A549 (cell line): ENCODE measurements around the gene GLB1L. TPM values are rescaled to one million over a fixed set of nuclear protein-coding genes. Genes with fewer than 3 reads are reported as not detected.

Experiments used
- ATAC-seq, 2 experiments: fragments of 200-7000 bp in 1 of 2; fragments of >200 bp in 1 of 2; cut with Nextera tagmentation in 1 of 2; cut with Tn5 transposase in 1 of 2; 3 replicates each; pipeline versions ENCODE4 v1.8.0 to v1.9.1; 2018 to 2020; ENCODE audit warnings: mild to moderate bottlenecking in 1 of 2, moderate library complexity in 1 of 2
- CTCF ChIA-PET: fragments of 300-600 bp; sonication (Branson Sonifier 250); formaldehyde crosslinking; extraction: SDS; loops from one replicate; lab custom pipeline; 2021; ENCODE audit warnings: antibody characterized with exemption, inconsistent platforms; lab: Yijun Ruan, JAX
- POLR2A ChIA-PET: fragments of 350-600 bp; formaldehyde crosslinking; extraction: SDS; loops from one replicate; lab custom pipeline; 2021; ENCODE audit warnings: antibody characterized with exemption, inconsistent platforms; lab: Yijun Ruan, JAX
- DNase-seq, 2 experiments: peaks; one replicate each; pipeline versions ENCODE4 v3.0.0 to v3.0.0-alpha.2; 2011 to 2016; ENCODE audit warnings: low read depth in 1 of 2, low spot score in 1 of 2
- FAIRE-seq: peaks from 2 replicates; lab custom pipeline; 2011; peaks lifted over from hg19 to GRCh38; lab: Jason Lieb, UNC
- H3K27ac ChIP-seq, 2 experiments: fragments of >200 bp; sonication (Bioruptor Twin); formaldehyde crosslinking; 3 replicates each; pipeline ENCODE4 v1.5.1; 2016 to 2017
- H3K4me1 ChIP-seq: fragments of >200 bp; sonication (Bioruptor Twin); formaldehyde crosslinking; 3 replicates; pipeline ENCODE4 v1.6.1; 2016
- H3K4me2 ChIP-seq: fragments of >200 bp; sonication (Bioruptor Twin); formaldehyde crosslinking; 3 replicates; pipeline ENCODE4 v1.6.1; 2016
- H3K4me3 ChIP-seq: fragments of >200 bp; sonication (Bioruptor Twin); formaldehyde crosslinking; 3 replicates; pipeline ENCODE4 v1.5.1; 2016
- H3K9me3 ChIP-seq: fragments of >200 bp; sonication (Bioruptor Twin); formaldehyde crosslinking; 3 replicates; pipeline ENCODE4 v1.6.1; 2016
- BHLHE40 ChIP-seq: IDR thresholded peaks from 2 replicates; pipeline ENCODE4 v1.6.1; 2012; ENCODE audit warnings: low read depth, low read length, inconsistent platforms
- CBX2 ChIP-seq: fragments of 200-600 bp; sonication (generic); IDR thresholded peaks from 2 replicates; pipeline ENCODE4 v1.6.1; 2016; ENCODE audit warnings: low read depth, mild to moderate bottlenecking, borderline replicate concordance
- CBX8 ChIP-seq: fragments of 200-600 bp; sonication (generic); IDR thresholded peaks from 2 replicates; pipeline ENCODE4 v1.6.1; 2016
- CEBPB ChIP-seq, 2 experiments: fragments of >200 bp in 1 of 2; sonication (Bioruptor Twin) in 1 of 2; formaldehyde crosslinking in 1 of 2; IDR thresholded peaks; 2 replicates each; pipeline ENCODE4 v1.6.1; 2012 to 2016
- CTCF ChIP-seq: fragments of >200 bp; sonication (Bioruptor Twin); formaldehyde crosslinking; IDR thresholded peaks from 3 replicates; pipeline ENCODE4 v1.5.1; 2016
- EP300 ChIP-seq, 2 experiments: fragments of >200 bp; sonication (Bioruptor Twin); formaldehyde crosslinking; IDR thresholded peaks; 2 replicates in 1 of 2; 3 replicates in 1 of 2; pipeline ENCODE4 v1.6.1; 2016 to 2017
- FOXS1 ChIP-seq: fragments of 250-450 bp; sonication (Bioruptor Pico); IDR thresholded peaks from 2 replicates; pipeline ENCODE4 v1.5.0; 2020; ENCODE audit warnings: mild to moderate bottlenecking, moderate library complexity
- MAZ ChIP-seq: fragments of 150-350 bp; IDR thresholded peaks from 2 replicates; pipeline ENCODE4 v1.6.1; 2014; ENCODE audit warnings: antibody characterized with exemption, low read depth, low read length, borderline replicate concordance
- POLR2AphosphoS2 ChIP-seq: conservative IDR thresholded peaks from 2 replicates; pipeline ENCODE4 v1.6.1; 2012; ENCODE audit warnings: low read length, improper control_type of control experiment, inconsistent platforms
- RAD21 ChIP-seq, 2 experiments: fragments of >200 bp in 1 of 2; sonication (Bioruptor Twin) in 1 of 2; formaldehyde crosslinking in 1 of 2; IDR thresholded peaks in 1 of 2; conservative IDR thresholded peaks in 1 of 2; 2 replicates in 1 of 2; 3 replicates in 1 of 2; pipeline ENCODE4 v1.6.1; 2012 to 2018; ENCODE audit warnings: inconsistent platforms in 1 of 2
- RCOR1 ChIP-seq: fragments of 150-350 bp; IDR thresholded peaks from 2 replicates; pipeline ENCODE4 v1.6.1; 2014; ENCODE audit warnings: antibody characterized with exemption, low read length, low read depth
- RFX5 ChIP-seq: fragments of 450-650 bp; IDR thresholded peaks from 2 replicates; pipeline ENCODE4 v1.7.1; 2014; ENCODE audit warnings: antibody characterized with exemption, mild to moderate bottlenecking, moderate library complexity
- RNF2 ChIP-seq: fragments of 200-600 bp; sonication (generic); IDR thresholded peaks from 2 replicates; pipeline ENCODE4 v1.6.1; 2016; ENCODE audit warnings: low read depth, mild to moderate bottlenecking, antibody characterized with exemption, moderate library complexity, borderline replicate concordance
- SMC3 ChIP-seq: fragments of >200 bp; sonication (Bioruptor Twin); formaldehyde crosslinking; IDR thresholded peaks from 3 replicates; pipeline ENCODE4 v1.6.1; 2018; ENCODE audit warnings: inconsistent platforms
- TFCP2L1 ChIP-seq: fragments of 250-450 bp; sonication (Bioruptor Pico); IDR thresholded peaks from 2 replicates; pipeline ENCODE4 v1.5.0; 2021; ENCODE audit warnings: mild to moderate bottlenecking
- TP53 ChIP-seq: fragments of 250-450 bp; sonication (Bioruptor Pico); IDR thresholded peaks from 2 replicates; pipeline ENCODE4 v1.5.0; 2021; ENCODE audit warnings: mild to moderate bottlenecking, moderate library complexity
- ZFP36 ChIP-seq: fragments of 450-650 bp; IDR thresholded peaks from 2 replicates; pipeline ENCODE4 v1.6.1; 2014; ENCODE audit warnings: borderline replicate concordance; ENCODE audit not compliant: partially characterized antibody
- ZNF302 ChIP-seq: fragments of 250-450 bp; sonication (Bioruptor Pico); IDR thresholded peaks from 2 replicates; pipeline ENCODE4 v1.9.0; 2021; ENCODE audit warnings: inconsistent platforms, mild to moderate bottlenecking, moderate library complexity
- WGBS: methylation state at CpG from one replicate; pipeline ENCODE4 v1.1.6; 2017; ENCODE audit errors: missing lambda C conversion rate; 5-methylcytosine and 5-hydroxymethylcytosine counted together
- polyA plus RNA-seq, 4 experiments: library from polyadenylated mRNA; depleted of rRNA in 3 of 4; stranded (reverse); fragments of >200 nt; fragmentation: RNase III in 1 of 4; extraction: RNeasy Plus Mini Kit Qiagen cat#74134 plus additional on column Dnase treatment in 1 of 4; gene quantifications; 2 replicates in 3 of 4; 3 replicates in 1 of 4; pipeline ENCODE4 v1.2.3, GENCODE V29; 2011 to 2017

Gene GLB1L
- polyA plus RNA-seq, 2 of the 4 experiments (the other 2 are of a cell fraction) = 5.9 to 8.7 TPM

- CTCF ChIA-PET = interaction anchor here (0.5 to 16.2 kb wide), 4 partner anchors 12 to 123 kb away, joined by 3 to 540 read pairs (median 4); no protein-coding TSS in a partner anchor
- Histone ChIP-seq H3K9me3 (no peaks in the 10 kb centered on the region), H3K4me2 (no peak overlapping the region), H3K27ac (no peak overlapping the region), H3K4me1 (peaks cover 27% of the 10 kb centered on the region), H3K4me3 (no peak overlapping the region)
- FAIRE-seq (no peak), ATAC-seq (no peak), DNase-seq (no peak)
- 91% methylated on average over 17 of the region's 17 CpGs for WGBS
- POLR2A ChIA-PET = interaction anchor here (1.8 kb wide), 1 partner anchor 65 kb away, joined by 8 read pairs; no protein-coding TSS in a partner anchor
- TF ChIP-seq CTCF (no peak), FOXS1 (CRISPR knock-in tag) (no peak)
Observed at GRCh38 chr2:219282943-219283581, 37.8 kb upstream of the GLB1L start.

- H3K4me1 ChIP-seq = peaks cover 33% of the 10 kb centered on the region
- POLR2A ChIA-PET = interaction anchor here (1.8 kb wide), 1 partner anchor 64 kb away, joined by 8 read pairs; no protein-coding TSS in a partner anchor
Observed at GRCh38 chr2:219282375-219282774, 37.1 kb upstream of the GLB1L start.

GRCh38 chr2:219281588-219281987 lies 36.3 kb upstream of the GLB1L start:
- TF ChIP-seq ZFP36 (no peak), CBX2 (no peak), SMC3 (no peak), ZNF302 (no peak), RNF2 (no peak), RFX5 (no peak), BHLHE40 (no peak)
- Histone ChIP-seq H3K9me3 (no peaks in the 10 kb centered on the region), H3K27ac (no peak overlapping the region), H3K4me2 (peak overlapping the region; percentile 95; the same call in 1 of the 3 replicates), H3K4me3 (no peak overlapping the region), H3K4me1 (peaks cover 40% of the 10 kb centered on the region)
- WGBS = 83% methylated on average over 8 of the region's 8 CpGs
- FAIRE-seq = no peak
- DNase-seq = no peak
- ATAC-seq = no peak
- ChIA-PET POLR2A (interaction anchor here (1.8 kb wide), 1 partner anchor 64 kb away, joined by 8 read pairs; no protein-coding TSS in a partner anchor), CTCF (interaction anchor here (0.8 to 16.2 kb wide), 5 partner anchors 14 to 122 kb away, joined by 3 to 540 read pairs (median 65); partner anchors contain the start of genes ABCB6, TUBA4A and TUBA4B)

More at GRCh38 chr2:219282375-219282774, 37.1 kb upstream of the GLB1L start:
- no peak for TF ChIP-seq RAD21 (conservative IDR thresholded peaks at IDR 0.05 in 1 of 2, IDR thresholded peaks at IDR 0.05 in 1 of 2)
- TF ChIP-seq TFCP2L1 (CRISPR knock-in tag) = no peak
- TF ChIP-seq RFX5 = no peak
- no peak for TF ChIP-seq POLR2AphosphoS2
- TF ChIP-seq RCOR1 = no peak
- 85% methylated on average over 5 of the region's 5 CpGs for WGBS
- no peak for DNase-seq
- no peaks in the 10 kb centered on the region for H3K9me3 ChIP-seq
- no peak for FAIRE-seq
- H3K27ac ChIP-seq = no peak overlapping the region
- no peak for ATAC-seq
- CTCF ChIA-PET = interaction anchor here (0.5 to 16.2 kb wide), 6 partner anchors 12 to 123 kb away, joined by 3 to 540 read pairs (median 4); partner anchors contain the start of genes TUBA4A and TUBA4B
- no peak overlapping the region for H3K4me3 ChIP-seq
- no peak overlapping the region for H3K4me2 ChIP-seq

GRCh38 chr2:219280651-219281050 lies 35.4 kb upstream of the GLB1L start:
- CTCF ChIA-PET = interaction anchor here (0.6 to 16.2 kb wide), 8 partner anchors 10 to 109 kb away, joined by 3 to 540 read pairs (median 4); partner anchors contain the start of genes ABCB6, TUBA4A and TUBA4B
- Histone ChIP-seq H3K9me3 (no peaks in the 10 kb centered on the region), H3K4me3 (no peak overlapping the region; the same call in 2 of the 3 replicates), H3K4me1 (peaks cover 41% of the 10 kb centered on the region), H3K27ac (peak overlapping the region; percentile 96 to 99), H3K4me2 (peak overlapping the region; percentile 95)
- ATAC-seq (no peak), DNase-seq (no peak), FAIRE-seq (no peak)
- no peak for TF ChIP-seq TFCP2L1 (CRISPR knock-in tag)
- TF ChIP-seq RNF2 = no peak
- TF ChIP-seq POLR2AphosphoS2 = no peak
- TF ChIP-seq TP53 (CRISPR knock-in tag) = no peak
- TF ChIP-seq FOXS1 (CRISPR knock-in tag) = no peak
- TF ChIP-seq MAZ = no peak
- TF ChIP-seq EP300 (IDR thresholded peaks at IDR 0.05) = no peak
- TF ChIP-seq RCOR1 = no peak
- TF ChIP-seq CBX8 = no peak
- TF ChIP-seq CEBPB (IDR thresholded peaks at IDR 0.05) = no peak
- WGBS = 100% methylated on average over 3 of the region's 4 CpGs
- POLR2A ChIA-PET = interaction anchor here (0.9 kb wide), 1 partner anchor 51 kb away, joined by 3 read pairs; the partner anchor contains the start of genes ANKZF1 and ATG9A
